AG04449 (cell line): ENCODE data around the gene RRAGD.

Experiments
- CTCF ChIA-PET: fragments of 350-600 bp; formaldehyde crosslinking; extraction: SDS; loops from one replicate; lab custom pipeline; 2021; ENCODE audit warnings: antibody characterized with exemption; lab: Yijun Ruan, JAX
- POLR2A ChIA-PET: fragments of 400-600, 350-600 bp; formaldehyde crosslinking; extraction: SDS; loops from one replicate; lab custom pipeline; 2020; ENCODE audit warnings: antibody characterized with exemption, inconsistent platforms; lab: Yijun Ruan, JAX
- DNase-seq: peaks from one replicate; pipeline ENCODE4 v3.0.0-alpha.2; 2010; ENCODE audit warnings: low read depth, low spot score
- H3K4me3 ChIP-seq: 2 replicates; pipeline ENCODE4 v1.5.1; 2011; ENCODE audit warnings: low read depth, mild to moderate bottlenecking, control low read depth, low read length
- CTCF ChIP-seq: IDR thresholded peaks from one replicate; pipeline ENCODE4 v1.5.1; 2011; ENCODE audit warnings: mild to moderate bottlenecking, moderate library complexity, low read length, control low read depth, inconsistent platforms; ENCODE audit not compliant: insufficient read depth; ENCODE audit errors: missing control alignments

The RRAGD gene

GRCh38 chr6:89412071-89413005 is at the start of gene RRAGD:
Gene RRAGD (minus strand): TSS chr6:89412273. CDS start chr6:89411993, 280 bp downstream.
- POLR2A ChIA-PET: interaction anchor here (0.6 kb wide), 1 partner anchor 10 kb away, joined by 3 read pairs; no protein-coding TSS in a partner anchor
- H3K4me3 ChIP-seq: peak within 1 kb of the TSS; percentile 38
- CTCF ChIA-PET: interaction anchor here (1.2 kb wide), 1 partner anchor 40 kb away, joined by 3 read pairs; no protein-coding TSS in a partner anchor
- no peak for DNase-seq
- no peak for TF ChIP-seq CTCF

- ChIA-PET CTCF (no interaction called here), POLR2A (no interaction called here)
- no peak overlapping the region for H3K4me3 ChIP-seq
- no peak for TF ChIP-seq CTCF
- DNase-seq: no peak
These were observed 48.6 kb upstream of the RRAGD start for GRCh38 chr6:89460713-89461112.

GRCh38 chr6:89459501-89459900 is 47.4 kb upstream of the RRAGD start:
- CTCF ChIA-PET: no interaction called here
- TF ChIP-seq CTCF: no peak
- no peak for DNase-seq
- H3K4me3 ChIP-seq: no peak overlapping the region
- POLR2A ChIA-PET: no interaction called here

GRCh38 chr6:89458704-89459103 is 46.6 kb upstream of the RRAGD start:
- CTCF ChIA-PET: no interaction called here
- TF ChIP-seq CTCF: no peak
- no peak overlapping the region for H3K4me3 ChIP-seq
- POLR2A ChIA-PET: no interaction called here
- DNase-seq: no peak

GRCh38 chr6:89454300-89454699 is 42.2 kb upstream of the RRAGD start:
- no peak overlapping the region for H3K4me3 ChIP-seq
- TF ChIP-seq CTCF: no peak
- ChIA-PET CTCF (interaction anchor here (0.9 kb wide), 1 partner anchor 17 kb away, joined by 3 read pairs; no protein-coding TSS in a partner anchor), POLR2A (no interaction called here)
- DNase-seq: no peak

GRCh38 chr6:89452281-89452680 is 40.2 kb upstream of the RRAGD start:
- TF ChIP-seq CTCF: no peak
- ChIA-PET CTCF (no interaction called here), POLR2A (no interaction called here)
- no peak overlapping the region for H3K4me3 ChIP-seq
- no peak for DNase-seq
